Measurements from ENCODE around the gene CDK14.

The CDK14 gene

DNA sequence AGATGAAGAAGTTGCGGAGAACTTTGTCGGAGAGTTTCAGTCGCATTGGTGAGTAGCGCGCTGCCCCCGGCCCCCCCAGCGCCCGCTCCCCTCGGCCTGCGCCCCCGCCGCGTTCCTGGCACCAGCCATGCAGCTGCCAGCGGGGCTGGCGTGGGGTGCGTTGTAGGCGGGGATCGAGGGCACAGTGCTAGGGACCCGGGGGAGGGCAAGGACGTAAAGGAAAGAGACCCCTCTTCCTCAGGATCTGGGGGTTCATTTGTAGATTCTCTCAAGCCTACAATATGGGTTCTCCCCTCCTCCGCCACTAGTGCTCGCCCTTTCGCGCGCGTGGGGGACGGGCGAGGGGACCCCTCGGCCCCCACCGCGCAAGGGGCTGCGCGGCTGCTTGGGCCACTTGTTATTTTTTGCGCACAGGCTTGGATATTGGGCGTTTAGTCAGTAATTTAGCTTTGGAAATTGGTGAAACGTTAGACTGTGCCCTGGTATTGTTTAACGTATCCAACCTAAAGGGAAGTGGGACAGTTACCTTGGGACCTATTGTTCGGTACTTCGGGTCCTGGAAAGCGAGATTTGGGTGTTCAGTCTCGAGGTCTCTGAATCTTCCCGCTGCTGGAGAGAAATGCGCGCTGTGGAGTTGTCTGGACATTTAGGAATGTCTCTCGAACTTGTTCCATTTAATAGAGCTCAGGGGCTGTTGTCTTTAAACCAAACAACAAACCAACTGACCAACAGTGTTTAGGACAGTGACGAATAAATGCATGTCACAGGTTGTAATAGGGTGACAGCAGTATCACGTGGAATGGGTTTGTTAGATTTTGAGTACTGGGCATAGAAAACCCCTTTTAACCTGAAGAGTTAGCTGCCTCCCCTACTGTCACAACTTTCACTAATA, 796 bp downstream of the CDK14 start:
- peak; percentile 58 for DNase-seq (ENCODE audit: extremely low read depth, insufficient read length)
- no peaks in the 10 kb centered on the region for H3K36me3 ChIP-seq (ENCODE audit: control insufficient read depth, insufficient read depth, low read length)
- peaks cover 2% of the 10 kb centered on the region for H3K27me3 ChIP-seq (replicated peaks; ENCODE audit: control insufficient read depth, insufficient read depth, low read length)
- H3K4me3 ChIP-seq (replicated peaks; ENCODE audit: low read depth, low read length): peak overlapping the region; percentile 68
- TF ChIP-seq, protein P1, sequence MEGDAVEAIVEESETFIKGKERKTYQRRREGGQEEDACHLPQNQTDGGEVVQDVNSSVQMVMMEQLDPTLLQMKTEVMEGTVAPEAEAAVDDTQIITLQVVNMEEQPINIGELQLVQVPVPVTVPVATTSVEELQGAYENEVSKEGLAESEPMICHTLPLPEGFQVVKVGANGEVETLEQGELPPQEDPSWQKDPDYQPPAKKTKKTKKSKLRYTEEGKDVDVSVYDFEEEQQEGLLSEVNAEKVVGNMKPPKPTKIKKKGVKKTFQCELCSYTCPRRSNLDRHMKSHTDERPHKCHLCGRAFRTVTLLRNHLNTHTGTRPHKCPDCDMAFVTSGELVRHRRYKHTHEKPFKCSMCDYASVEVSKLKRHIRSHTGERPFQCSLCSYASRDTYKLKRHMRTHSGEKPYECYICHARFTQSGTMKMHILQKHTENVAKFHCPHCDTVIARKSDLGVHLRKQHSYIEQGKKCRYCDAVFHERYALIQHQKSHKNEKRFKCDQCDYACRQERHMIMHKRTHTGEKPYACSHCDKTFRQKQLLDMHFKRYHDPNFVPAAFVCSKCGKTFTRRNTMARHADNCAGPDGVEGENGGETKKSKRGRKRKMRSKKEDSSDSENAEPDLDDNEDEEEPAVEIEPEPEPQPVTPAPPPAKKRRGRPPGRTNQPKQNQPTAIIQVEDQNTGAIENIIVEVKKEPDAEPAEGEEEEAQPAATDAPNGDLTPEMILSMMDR (IDR thresholded peaks at IDR 0.05; ENCODE audit: insufficient read depth, low read length, poor library complexity, severe bottlenecking): peak; percentile 15

DNA sequence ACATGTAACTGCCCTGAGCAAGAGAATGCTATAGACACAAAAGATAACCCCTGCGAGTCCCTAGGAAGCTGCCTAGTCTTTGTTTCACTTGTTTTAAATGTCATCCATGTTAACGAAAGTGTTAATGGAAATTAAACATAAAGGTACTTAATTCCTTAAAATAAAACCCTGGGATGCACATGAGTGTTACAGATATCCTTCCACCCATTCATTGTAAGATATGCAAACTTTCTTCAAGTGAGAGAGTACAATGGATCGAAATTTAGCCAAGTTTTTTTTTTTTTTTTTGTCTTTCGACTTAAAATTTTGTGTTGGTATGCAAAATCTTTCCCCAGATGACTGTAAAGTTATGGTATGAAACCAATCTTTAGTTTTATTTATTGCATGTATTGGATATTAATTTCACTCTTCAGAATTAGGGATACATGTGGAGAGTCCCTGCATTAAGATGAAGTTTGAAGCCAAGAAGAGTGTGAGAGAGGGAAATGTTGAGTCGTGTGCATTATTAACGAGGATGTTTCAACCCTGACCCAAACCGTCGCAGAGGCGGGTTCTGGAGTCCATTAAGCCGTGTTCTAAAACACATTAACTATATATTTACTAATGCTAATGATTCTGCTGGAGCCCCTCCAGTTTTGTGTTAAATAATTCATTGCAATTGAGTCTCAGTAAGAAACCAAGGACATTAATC, 1.6 kb downstream of the CDK14 start:
- peaks cover 2% of the 10 kb centered on the region for H3K27me3 ChIP-seq (replicated peaks; ENCODE audit: control insufficient read depth, insufficient read depth, low read length)
- peak overlapping the region; percentile 68 for H3K4me3 ChIP-seq (replicated peaks; ENCODE audit: low read depth, low read length)
- TF ChIP-seq, protein P1 (IDR thresholded peaks at IDR 0.05; ENCODE audit: insufficient read depth, low read length, poor library complexity, severe bottlenecking): no peak
- H3K36me3 ChIP-seq (ENCODE audit: control insufficient read depth, insufficient read depth, low read length): no peaks in the 10 kb centered on the region
- DNase-seq (ENCODE audit: extremely low read depth, insufficient read length): no peak

DNA sequence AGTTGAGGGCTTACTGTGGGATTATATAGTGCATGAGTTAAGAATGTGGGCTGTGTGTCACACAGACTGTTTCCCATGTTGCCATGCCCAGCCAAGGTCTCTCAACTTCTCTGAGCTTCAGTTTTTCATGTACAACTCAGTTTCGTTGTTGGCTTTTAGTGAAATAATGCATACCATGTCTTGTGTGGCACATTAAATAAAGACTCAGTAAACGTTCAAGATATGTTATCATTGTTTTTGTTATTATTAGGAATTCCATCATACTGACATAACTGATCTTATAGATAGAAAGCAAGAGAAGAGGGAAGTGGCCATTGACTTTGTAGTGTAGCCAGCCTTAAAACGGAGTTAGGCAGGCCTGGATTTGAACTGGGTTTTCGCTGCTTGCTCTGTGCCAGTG, 2.9 kb downstream of the CDK14 start:
- H3K4me3 ChIP-seq (replicated peaks; ENCODE audit: low read depth, low read length): no peak overlapping the region

DNA sequence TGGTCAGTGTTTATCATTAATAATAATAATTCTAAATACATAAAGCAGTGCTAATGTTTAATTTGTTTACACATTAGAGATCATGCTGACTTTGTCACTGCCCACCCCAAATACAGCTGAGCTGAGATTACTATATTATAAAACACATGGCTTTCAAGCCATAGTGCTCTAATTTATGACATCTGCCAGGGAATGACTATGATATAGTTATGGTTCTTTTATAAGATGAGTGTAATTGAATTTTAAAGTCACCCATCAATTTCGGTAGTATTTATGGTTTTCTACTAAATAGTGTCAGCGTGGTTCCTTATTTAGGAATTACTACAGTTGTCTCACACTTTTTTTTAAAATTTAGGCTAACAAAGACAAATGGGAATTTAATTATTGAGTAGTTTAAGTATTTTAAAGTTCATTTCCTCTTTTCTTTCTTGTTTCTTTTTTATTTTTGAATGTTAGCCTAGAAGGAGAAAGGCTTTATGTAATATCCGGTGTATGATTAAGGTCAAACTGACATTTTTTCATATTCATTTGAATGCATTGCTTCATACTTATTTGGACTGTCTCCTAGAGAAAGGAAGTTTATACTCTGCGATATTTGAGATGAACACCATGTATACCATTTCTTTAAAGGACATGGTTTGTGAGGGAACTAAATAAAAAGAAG, 3.9 kb downstream of the CDK14 start:
- no peaks in the 10 kb centered on the region for H3K36me3 ChIP-seq (ENCODE audit: control insufficient read depth, insufficient read depth, low read length)
- no peak for DNase-seq (ENCODE audit: extremely low read depth, insufficient read length)
- TF ChIP-seq, protein P1 (IDR thresholded peaks at IDR 0.05; ENCODE audit: insufficient read depth, low read length, poor library complexity, severe bottlenecking): no peak
- H3K4me3 ChIP-seq (replicated peaks; ENCODE audit: low read depth, low read length): no peak overlapping the region
- peaks cover 2% of the 10 kb centered on the region for H3K27me3 ChIP-seq (replicated peaks; ENCODE audit: control insufficient read depth, insufficient read depth, low read length)

More for the DNA sequence above, 2.9 kb downstream of the CDK14 start:
- peaks cover 2% of the 10 kb centered on the region for H3K27me3 ChIP-seq (replicated peaks; ENCODE audit: control insufficient read depth, insufficient read depth, low read length)
- H3K36me3 ChIP-seq (ENCODE audit: control insufficient read depth, insufficient read depth, low read length): no peaks in the 10 kb centered on the region
- TF ChIP-seq, protein P1 (IDR thresholded peaks at IDR 0.05; ENCODE audit: insufficient read depth, low read length, poor library complexity, severe bottlenecking): no peak
- DNase-seq (ENCODE audit: extremely low read depth, insufficient read length): no peak

DNA sequence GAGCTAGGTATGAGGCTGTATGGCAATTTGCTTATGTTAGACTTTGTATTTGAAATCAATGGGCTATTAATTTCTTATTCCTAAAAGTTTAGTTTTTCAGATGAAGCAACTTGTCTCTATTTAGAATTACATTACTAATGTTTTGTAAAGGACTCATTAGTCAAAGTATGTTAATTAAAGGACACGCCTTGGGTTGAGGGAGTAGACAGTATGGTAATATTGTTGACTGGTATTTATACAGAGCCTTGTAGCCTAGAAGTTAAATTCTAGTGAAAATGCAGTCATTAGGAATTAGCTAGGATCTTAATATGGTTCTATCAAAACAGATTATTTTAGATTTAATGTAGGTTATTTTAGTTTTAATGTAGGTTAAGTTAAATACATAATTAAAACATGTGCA, 6.2 kb downstream of the CDK14 start:
- no peak for DNase-seq (ENCODE audit: extremely low read depth, insufficient read length)
- no peaks in the 10 kb centered on the region for H3K27me3 ChIP-seq (replicated peaks; ENCODE audit: control insufficient read depth, insufficient read depth, low read length)
- H3K4me3 ChIP-seq (replicated peaks; ENCODE audit: low read depth, low read length): no peak overlapping the region
- H3K36me3 ChIP-seq (ENCODE audit: control insufficient read depth, insufficient read depth, low read length): no peaks in the 10 kb centered on the region
- TF ChIP-seq, protein P1 (IDR thresholded peaks at IDR 0.05; ENCODE audit: insufficient read depth, low read length, poor library complexity, severe bottlenecking): no peak
